Mammary epithelial cell (primary cell): ENCODE measurements around the gene ARHGEF25.

Source experiments
- CTCF ChIP-seq, 2 donors: IDR thresholded peaks in 1 of 2; conservative IDR thresholded peaks in 1 of 2; 2 replicates each; pipeline ENCODE4 v1.5.1; 2011 to 2012; ENCODE audit warnings: inconsistent platforms in 2 of 2, low read length in 2 of 2, mild to moderate bottlenecking in 2 of 2, control low read depth in 1 of 2, low read depth in 1 of 2; ENCODE audit not compliant: insufficient read depth in 1 of 2; ENCODE audit errors: extremely low read depth in 1 of 2
- EZH2 ChIP-seq: IDR thresholded peaks from 2 replicates; pipeline ENCODE4 v1.6.1; 2012; ENCODE audit warnings: low read length, inconsistent platforms, borderline replicate concordance

DNA sequence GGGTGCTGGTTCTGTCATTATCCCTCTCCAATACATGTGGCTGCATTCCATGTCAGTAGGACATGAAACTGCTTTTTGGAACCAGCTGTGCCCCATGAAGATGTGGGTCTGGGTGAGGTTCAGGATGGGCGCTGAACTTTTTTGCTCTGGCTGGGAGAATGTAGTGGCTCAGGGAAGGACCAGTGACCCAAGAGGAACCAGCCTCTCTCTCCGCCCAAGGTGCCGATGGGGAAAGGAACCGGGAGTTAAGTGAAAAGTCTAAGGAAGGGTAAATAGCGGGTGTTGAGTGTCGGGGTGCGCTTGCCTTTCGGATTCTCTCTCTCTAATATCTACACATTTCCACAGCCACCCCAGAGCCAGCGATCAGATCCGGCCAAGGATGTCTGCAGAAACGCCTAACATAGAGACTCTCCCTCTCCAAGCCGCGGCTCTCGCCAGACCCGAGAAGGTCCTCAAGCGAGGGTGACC lies 7.8 kb downstream of the ARHGEF25 start:
- TF ChIP-seq CTCF (conservative IDR thresholded peaks at IDR 0.05 in 1 of 2, IDR thresholded peaks at IDR 0.05 in 1 of 2; ENCODE audit: extremely low read depth in 1 of 2, insufficient read depth in 1 of 2, low read depth in 1 of 2, low read length in 2 of 2) (no peak), EZH2 (no peak)
